Motor neuron (in vitro differentiated cells): Measurements from ENCODE around the gene LTBR. TPM values are rescaled to one million over a fixed set of nuclear protein-coding genes. Genes with fewer than 3 reads are reported as not detected.

Experiments
- ATAC-seq, 8 experiments: fragments of 200-7000 bp; cut with Tn5 transposase; replicated peaks in 6 of 8; 2 replicates each; pipeline ENCODE4 v1.8.0; 2021; ENCODE audit warnings: mild to moderate bottlenecking in 8 of 8, moderate library complexity in 8 of 8
- H3K27ac ChIP-seq, 2 donors: fragments of 250-450 bp; sonication (Bioruptor Pico); 2 replicates each; pipeline ENCODE4 v1.9.0; 2021; ENCODE audit warnings: antibody characterized with exemption in 2 of 2, mild to moderate bottlenecking in 2 of 2, moderate library complexity in 1 of 2
- H3K4me1 ChIP-seq, 2 donors: fragments of 250-450 bp; sonication (Bioruptor Pico); replicated peaks in 1 of 2; 2 replicates each; pipeline ENCODE4 v1.6.1; 2021; ENCODE audit warnings: antibody characterized with exemption in 2 of 2, mild to moderate bottlenecking in 2 of 2, moderate library complexity in 1 of 2
- H3K4me3 ChIP-seq, 5 donors: fragments of 250-450 bp; sonication (Bioruptor Pico); 2 replicates each; pipeline ENCODE4 v1.9.0; 2021; ENCODE audit warnings: antibody characterized with exemption in 5 of 5, mild to moderate bottlenecking in 5 of 5, moderate library complexity in 4 of 5
- WGBS, 10 experiments: fragments of 450-650 bp; shearing (Covaris generic); methylation state at CpG; one replicate each; pipeline ENCODE4 v1.0.0; 2022; 5-methylcytosine and 5-hydroxymethylcytosine counted together
- in situ Hi-C, 9 experiments: fragments of 400-800 bp; cut with MboI; loops; one replicate each; pipeline ENCODE4 v1.15.0; 2021; ENCODE audit warnings: low sequenced_read_pairs in 9 of 9, low pct_unique_long_range_greater_than_20kb in 2 of 9; ENCODE audit not compliant: unreplicated experiment in 9 of 9
- total RNA-seq, 8 experiments: library from RNA; unstranded; fragments of 300-600 nt; gene quantifications; 2 replicates each; pipeline versions ENCODE4 v1.2.3 to v1.2.4, GENCODE V29; 2022

LTBR gene
- total RNA-seq, 8 experiments from 2014 or later: 0.11 to 115 (median 1.6) TPM

DNA sequence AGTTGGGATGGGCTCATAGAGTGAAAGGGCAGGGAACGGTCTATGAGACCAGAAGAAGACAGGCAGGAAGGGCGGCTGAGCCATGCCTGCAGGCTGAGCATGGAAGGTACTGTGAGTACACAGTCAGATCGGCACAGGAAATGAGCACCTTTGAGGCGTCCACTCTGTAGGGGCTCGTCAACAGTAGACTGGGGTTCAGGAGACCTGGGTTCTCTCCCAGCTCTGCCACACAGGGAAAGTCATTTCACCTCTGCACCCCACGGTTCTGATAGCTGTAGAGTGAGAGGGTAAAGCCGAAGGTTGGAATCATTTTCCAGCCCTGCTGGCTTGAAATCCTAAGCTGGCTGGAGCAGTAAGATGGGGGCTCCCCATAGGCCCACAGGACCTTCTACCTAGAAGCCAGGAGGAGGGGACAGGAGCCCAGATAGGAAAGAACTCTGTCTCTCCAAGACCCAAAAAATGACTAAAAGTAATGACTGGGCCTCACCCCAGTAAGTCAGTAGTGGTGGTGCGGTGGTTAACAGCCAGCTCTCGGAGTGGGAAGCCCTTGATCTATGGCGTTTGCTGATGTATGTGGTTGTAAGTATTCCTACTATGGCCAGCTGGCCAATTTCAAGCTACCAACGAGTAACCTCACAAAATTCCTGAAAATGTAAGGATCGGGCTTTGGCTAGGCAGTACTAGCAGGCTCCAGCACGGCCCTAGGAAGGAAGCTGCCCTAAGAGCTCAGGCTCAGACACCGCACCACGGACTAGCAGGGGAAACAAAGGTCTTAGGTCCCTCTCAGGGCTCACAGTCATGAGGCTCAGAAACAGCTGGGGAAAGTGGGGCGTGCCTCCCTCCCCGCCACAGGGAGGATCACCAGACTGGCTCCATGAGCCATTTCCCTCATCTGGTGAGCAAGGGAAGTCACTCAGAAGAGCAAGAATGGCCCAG, 50.5 kb downstream of the LTBR start:
- Histone ChIP-seq H3K27ac (no peak overlapping the region), H3K4me1 (peaks cover 6 to 12% of the 10 kb centered on the region in 2 donors), H3K4me3 (no peak overlapping the region)
- ATAC-seq: no peak
- 78 to 100% (median 82%) methylated on average over 1 to 8 of the region's 17 CpGs for WGBS, 10 experiments
- in situ Hi-C loops: no loop called here

DNA sequence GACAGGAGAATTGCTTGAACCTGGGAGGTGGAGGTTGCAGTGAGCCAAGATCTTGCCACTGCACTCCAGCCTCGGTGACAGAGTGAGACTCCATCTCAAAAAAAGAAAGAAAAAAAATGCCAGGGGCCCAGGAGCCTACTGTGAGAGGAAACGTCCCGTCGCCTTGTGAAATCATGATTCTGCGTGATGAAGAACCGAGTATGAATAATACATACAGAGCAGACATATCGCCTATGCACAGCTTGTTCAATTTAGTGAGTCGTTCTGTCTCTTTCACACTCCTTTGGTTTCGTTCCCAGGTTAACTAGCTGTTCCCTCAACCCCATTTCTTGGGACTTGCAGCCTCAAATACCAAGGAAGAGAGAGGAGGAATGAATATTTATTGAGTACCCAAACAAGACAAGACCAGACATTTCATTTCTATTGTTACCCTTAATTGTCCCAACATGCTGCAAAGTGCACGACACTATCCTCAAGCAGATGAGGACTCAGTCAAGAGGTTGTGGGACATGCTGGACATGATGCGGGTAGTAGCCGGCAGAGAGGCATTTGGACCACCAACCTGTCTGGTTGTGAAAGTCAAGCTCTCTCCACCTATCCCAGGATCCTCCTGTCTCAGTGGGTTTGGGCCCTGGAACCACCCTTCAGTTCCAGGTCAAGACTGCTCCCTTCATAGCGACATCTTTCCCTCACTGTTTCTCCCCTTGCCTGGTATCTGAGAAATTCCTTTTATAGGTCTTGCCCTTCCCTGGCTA, 52.2 kb downstream of the LTBR start:
- H3K4me3 ChIP-seq: no peak overlapping the region
- no peak overlapping the region for H3K27ac ChIP-seq
- 69 to 100% (median 94%) methylated on average over 3 to 10 of the region's 13 CpGs for WGBS, 10 experiments
- peaks cover 0 to under 1% of the 10 kb centered on the region in 2 donors for H3K4me1 ChIP-seq
- in situ Hi-C loops: no loop called here
- no peak for ATAC-seq

DNA sequence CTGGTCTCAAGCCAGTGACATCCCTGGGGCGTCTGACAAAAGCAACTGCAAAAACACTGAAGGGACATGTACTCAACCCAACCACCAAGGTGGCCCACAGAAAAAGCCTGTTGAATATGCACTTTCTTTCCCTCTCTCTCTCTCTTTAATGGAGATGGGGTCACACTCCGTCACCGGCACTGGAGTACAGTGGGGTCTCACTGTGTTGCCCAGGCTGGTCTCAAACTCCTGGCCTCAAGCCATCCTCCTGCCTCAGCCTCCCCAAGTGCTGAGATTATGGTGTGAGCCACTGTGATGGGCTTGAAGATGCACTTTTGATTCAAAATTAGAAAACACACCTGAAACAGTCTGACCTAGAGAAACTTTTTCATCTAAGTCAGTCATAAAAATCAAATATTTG, 53.6 kb downstream of the LTBR start:
- 33 to 90% (median 80%) methylated on average over 1 to 3 of the region's 3 CpGs; no CpG with 5 or more reads in 5 of the 10 experiments for WGBS, 10 experiments
- in situ Hi-C loops: no loop called here
- Histone ChIP-seq H3K27ac (no peak overlapping the region), H3K4me1 (no peaks in the 10 kb centered on the region), H3K4me3 (no peak overlapping the region)
- ATAC-seq: no peak

DNA sequence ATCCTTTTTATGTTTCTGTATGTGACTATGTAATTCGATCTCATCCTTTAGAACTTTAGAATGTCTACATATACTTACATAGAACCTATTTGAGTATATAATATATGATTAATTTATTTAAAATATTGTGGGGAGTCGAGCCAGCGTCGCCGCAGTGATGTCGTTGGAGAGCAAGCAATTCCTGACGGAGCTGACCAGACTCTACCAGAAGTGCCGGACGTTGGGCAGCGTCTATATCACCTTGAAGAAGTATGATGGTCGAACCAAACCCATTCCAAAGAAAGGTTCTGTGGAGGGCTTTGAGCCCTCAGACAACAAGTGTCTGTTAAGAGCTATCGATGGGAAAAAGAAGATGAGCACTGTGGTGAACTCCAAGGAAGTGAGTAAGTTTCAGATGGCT, 54.4 kb downstream of the LTBR start:
- in situ Hi-C loops: no loop called here
- WGBS, 10 experiments: 60 to 94% (median 90%) methylated on average over 1 to 12 of the region's 12 CpGs
- no peak overlapping the region for H3K27ac ChIP-seq
- no peak overlapping the region for H3K4me3 ChIP-seq
- ATAC-seq: no peak
- no peaks in the 10 kb centered on the region for H3K4me1 ChIP-seq

DNA sequence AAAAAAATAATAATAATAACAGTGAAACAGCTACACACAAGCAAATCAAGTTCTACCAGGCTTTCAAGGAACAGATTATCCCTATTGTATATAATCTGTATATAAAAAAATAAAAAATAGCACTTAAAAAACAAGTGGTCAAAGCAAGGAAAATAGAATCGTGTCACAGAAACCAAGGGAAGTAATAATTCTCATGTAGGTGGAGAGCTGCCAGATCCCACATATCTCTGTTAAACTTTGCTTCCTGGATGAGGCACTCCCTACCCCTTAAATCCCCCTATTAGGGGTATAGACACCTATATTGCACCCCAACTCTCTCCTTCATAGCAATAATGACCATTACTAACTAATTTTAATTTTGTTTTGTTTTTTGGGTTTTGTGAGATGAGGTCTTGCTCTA, 56.4 kb downstream of the LTBR start:
- H3K27ac ChIP-seq: no peak overlapping the region
- no peak overlapping the region for H3K4me3 ChIP-seq
- in situ Hi-C loops: no loop called here
- WGBS, 10 experiments: 29 to 100% (median 79%) methylated on average over 1 of the region's 1 CpG; no CpG with 5 or more reads in 2 of the 10 experiments
- ATAC-seq: no peak
- no peaks in the 10 kb centered on the region for H3K4me1 ChIP-seq

Other genes starting within 250 kb of the LTBR start
- 100 to 1,000 TPM in 1 of 8 experiments, 1 to 10 TPM in 5, under 1 TPM in 2; 0.73 to 104 (median 2.5) TPM for gene CD9, start 183.8 kb upstream of the LTBR start, total RNA-seq
- gene PLEKHG6, start 73.5 kb upstream of the LTBR start, total RNA-seq: 1 to 10 TPM in 2 of 8 experiments, under 1 TPM in 6; 0.11 to 2.5 (median 0.52) TPM
- 100 to 1,000 TPM in 1 of 8 experiments, 10 to 100 TPM in 6, 1 to 10 TPM in 1; 5.5 to 118 (median 35.7) TPM for gene TNFRSF1A, start 42.1 kb upstream of the LTBR start, total RNA-seq
- 1 to 10 TPM in 5 of 8 experiments, under 1 TPM in 2, not detected in 1; 0.11 to 4.1 (median 1.6) TPM for gene SCNN1A, start 8.6 kb upstream of the LTBR start, total RNA-seq
- 1 to 10 TPM in 2 of 8 experiments, under 1 TPM in 4, not detected in 2; 0.14 to 2.0 (median 0.37) TPM for gene CD27, start 60.8 kb downstream of the LTBR start, total RNA-seq
- gene TAPBPL, start 67.9 kb downstream of the LTBR start, total RNA-seq: 10 to 100 TPM in 3 of 8 experiments, 1 to 10 TPM in 3, under 1 TPM in 2; 0.79 to 26.2 (median 3.1) TPM
- 10 to 100 TPM in 7 of 8 experiments, 1 to 10 TPM in 1; 6.1 to 38.3 (median 15.9) TPM for gene VAMP1, start 86.5 kb downstream of the LTBR start, total RNA-seq
- gene MRPL51, start 109.1 kb downstream of the LTBR start, total RNA-seq: 100 to 1,000 TPM; 129 to 267 (median 184) TPM
- 10 to 100 TPM; 11.5 to 84.2 (median 16.2) TPM for gene NCAPD2, start 109.9 kb downstream of the LTBR start, total RNA-seq
- gene GAPDH, start 150.4 kb downstream of the LTBR start, total RNA-seq: 1,000 to 10,000 TPM; 2,651 to 4,080 (median 3,703) TPM
- gene IFFO1, start 171.9 kb downstream of the LTBR start, total RNA-seq: 10 to 100 TPM; 10.1 to 22.7 (median 12.7) TPM
- gene NOP2, start 184.1 kb downstream of the LTBR start, total RNA-seq: 10 to 100 TPM; 13.0 to 83.1 (median 24.1) TPM
- 100 to 1,000 TPM; 190 to 382 (median 259) TPM for gene CHD4, start 223.2 kb downstream of the LTBR start, total RNA-seq